HG02870 (cell line): ENCODE data around the gene NAGPA.
"Not testable (repeated sequence)": the region's sequence is repeated elsewhere in the genome, so short reads cannot be mapped to it uniquely, and the experiment has no call there.

ENCODE experiments used
- ATAC-seq: cut with Tn5 transposase; IDR thresholded peaks from one replicate; pipeline ENCODE4 v1.9.1; 2021; ENCODE audit warnings: mild to moderate bottlenecking, moderate library complexity; ENCODE audit not compliant: unreplicated experiment

NAGPA gene, protein sequence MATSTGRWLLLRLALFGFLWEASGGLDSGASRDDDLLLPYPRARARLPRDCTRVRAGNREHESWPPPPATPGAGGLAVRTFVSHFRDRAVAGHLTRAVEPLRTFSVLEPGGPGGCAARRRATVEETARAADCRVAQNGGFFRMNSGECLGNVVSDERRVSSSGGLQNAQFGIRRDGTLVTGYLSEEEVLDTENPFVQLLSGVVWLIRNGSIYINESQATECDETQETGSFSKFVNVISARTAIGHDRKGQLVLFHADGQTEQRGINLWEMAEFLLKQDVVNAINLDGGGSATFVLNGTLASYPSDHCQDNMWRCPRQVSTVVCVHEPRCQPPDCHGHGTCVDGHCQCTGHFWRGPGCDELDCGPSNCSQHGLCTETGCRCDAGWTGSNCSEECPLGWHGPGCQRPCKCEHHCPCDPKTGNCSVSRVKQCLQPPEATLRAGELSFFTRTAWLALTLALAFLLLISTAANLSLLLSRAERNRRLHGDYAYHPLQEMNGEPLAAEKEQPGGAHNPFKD

DNA sequence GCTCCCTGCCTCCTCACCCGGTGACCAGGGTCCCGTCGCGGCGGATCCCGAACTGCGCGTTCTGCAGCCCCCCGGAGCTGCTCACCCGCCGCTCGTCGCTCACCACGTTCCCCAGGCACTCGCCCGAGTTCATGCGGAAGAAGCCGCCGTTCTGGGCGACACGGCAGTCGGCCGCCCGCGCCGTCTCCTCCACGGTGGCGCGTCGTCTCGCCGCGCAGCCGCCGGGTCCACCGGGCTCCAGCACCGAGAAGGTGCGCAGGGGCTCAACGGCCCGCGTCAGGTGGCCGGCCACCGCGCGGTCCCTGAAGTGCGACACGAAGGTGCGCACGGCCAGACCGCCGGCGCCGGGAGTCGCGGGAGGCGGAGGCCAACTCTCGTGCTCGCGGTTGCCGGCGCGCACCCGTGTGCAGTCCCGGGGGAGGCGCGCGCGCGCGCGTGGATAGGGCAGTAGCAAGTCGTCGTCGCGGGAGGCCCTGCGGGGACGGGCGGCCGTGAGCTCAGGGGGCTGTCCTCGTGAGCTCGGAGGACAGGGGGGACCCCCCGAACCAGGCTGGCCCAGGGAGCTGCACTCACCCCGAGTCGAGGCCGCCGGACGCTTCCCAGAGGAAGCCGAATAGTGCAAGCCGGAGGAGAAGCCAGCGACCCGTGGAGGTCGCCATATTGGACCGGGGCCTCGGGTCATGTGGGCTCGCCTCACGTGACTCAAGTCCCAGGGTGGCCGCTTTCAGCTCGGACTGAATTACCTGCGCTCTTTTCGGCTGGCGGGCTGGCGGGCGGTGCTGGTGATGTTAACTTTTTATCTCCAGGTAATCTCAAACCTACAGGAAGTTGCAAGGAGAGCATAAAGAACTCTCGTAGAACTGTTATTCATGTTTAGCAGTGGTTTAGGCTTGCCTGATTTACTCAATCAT, at the start of gene NAGPA:
TSS of gene NAGPA (minus strand) at position 680 of the 911 bp plus-strand sequence. CDS start at position 659, 21 bp downstream.
- ATAC-seq: peak; percentile 84

DNA sequence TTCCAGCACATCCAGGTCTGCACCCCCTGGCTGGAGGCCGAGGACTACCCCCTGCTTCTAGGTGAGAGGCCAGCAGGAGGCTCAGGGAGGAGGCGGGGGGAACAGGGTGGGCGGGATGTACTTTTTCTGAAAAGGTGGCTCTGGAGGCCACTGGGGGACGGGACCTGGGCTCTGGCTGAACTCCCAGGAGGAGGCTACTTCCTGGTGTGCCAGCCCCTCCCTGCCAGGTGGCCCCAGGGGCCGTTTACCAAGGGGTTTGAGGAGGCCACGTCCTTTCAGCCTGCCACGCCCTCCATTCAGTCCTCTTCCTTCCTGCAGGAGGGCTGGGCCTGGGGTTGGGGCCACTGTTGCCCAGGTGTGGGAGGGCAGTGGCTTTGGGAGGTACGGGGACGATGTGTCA, 47.3 kb upstream of the NAGPA start:
- not testable (repeated sequence) for ATAC-seq

DNA sequence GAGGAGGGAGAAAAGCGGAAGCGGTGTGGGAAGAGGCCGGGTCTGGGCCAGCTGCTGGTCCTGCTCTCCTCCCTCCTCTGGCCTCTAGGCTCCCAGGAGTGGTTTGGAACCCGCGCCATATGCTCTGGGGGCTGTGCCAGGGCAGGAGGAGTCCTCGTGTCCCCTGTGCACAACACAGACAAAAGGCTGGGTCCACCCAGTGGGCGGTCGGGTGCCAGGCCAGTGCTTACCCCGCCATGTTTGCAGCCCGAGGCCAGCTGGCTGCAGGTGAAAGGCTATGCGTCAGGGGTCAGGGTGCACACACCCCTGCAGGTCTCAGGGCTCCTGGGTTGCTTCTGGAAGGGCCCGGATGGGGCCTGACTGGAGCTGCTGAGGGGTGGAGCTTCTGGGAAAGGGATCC, 46.7 kb upstream of the NAGPA start:
- not testable (repeated sequence) for ATAC-seq

DNA sequence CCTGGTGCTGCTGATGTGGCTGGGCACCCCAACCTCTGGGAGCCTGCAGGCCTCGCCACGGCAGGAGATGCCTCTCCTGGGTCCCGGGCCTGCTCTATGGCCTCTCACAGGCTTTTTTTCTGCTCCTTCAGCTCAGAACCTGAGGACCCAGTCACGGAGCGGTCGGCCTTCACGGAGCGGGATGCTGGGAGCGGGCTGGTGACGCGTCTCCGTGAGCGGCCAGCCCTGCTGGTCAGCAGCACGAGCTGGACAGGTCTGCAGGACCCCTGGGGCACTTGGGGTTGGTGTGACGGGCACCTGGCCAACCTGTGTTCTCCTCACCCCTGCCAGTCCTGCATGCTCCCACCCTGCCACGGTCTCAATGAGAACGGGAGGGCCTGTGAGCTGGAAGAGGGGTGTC, 44.9 kb upstream of the NAGPA start:
- ATAC-seq: no peak

DNA sequence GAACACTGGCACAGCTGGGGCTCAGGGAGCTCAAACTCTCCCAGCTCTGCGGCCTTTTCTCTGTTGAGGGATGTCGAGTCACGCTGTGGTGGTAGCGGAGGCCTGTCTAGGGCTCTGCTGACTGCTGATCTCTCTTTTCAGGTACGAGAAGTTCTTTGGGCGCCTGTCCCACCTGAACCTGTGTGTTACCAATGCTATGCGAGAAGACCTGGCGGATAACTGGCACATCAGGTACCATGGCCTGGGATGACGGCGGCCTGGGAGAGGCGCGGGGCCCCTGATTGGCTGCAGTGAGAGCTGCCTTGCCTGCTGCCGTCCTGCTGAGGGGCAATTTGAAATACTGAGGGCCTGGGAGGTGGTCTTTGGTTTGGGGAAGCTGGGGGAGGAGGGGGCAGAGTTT, 43.6 kb upstream of the NAGPA start:
- ATAC-seq: no peak

DNA sequence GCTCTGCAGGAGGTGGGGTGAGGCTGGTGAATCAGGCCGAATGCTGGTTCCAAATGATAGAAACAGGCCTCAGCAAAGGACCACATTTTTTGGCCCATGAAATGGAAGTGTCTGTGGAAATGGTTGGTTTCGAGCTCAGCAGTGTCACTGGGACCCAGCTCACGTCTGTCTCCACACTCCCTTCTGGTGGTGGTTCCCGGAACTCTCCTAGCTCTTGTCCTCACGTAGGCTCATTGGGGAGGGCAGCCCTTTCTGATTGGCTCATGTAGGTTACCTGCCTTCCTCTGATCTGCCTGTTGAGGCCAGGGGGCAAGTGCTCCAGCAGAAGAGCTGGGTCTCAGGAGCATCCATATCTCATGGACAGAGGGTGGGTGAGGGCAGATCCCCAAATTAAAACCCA, 41.9 kb upstream of the NAGPA start:
- ATAC-seq: no peak

DNA sequence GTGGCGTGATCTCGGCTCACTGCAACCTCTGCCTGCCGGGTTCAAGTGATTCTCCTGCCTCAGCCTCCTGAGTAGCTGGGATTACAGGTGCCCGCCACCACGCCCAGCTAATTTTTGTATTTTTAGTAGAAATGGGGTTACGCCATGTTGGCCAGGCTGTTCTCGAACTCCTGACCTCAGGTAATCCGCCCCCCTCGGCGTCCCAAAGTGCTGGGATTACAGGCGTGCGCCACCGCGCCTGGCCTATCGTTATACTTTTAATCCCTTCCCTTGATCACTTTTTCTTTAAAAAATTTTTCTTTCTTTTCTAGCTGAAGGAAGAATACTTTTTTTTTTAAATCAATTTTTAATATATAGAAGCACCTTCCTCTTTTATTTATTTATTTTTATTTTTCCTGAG, 40.0 kb upstream of the NAGPA start:
- ATAC-seq: not testable (repeated sequence)

DNA sequence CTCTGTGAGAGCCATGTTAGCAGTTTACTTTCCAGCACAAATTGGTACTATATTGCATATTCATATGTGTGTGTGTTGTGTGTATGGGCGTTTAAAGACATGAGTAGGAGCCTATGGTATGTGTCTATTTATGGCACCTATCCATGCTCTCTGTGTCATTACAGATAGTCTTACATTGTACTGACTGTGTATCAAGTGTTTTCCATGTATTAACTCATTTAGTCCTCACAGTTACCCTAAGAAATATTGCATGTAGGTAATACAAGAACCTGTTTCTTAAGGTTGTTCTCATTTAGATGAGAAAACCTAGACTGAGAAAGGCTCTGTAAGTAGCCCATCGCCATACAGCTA, 39.5 kb upstream of the NAGPA start:
- ATAC-seq: no peak

DNA sequence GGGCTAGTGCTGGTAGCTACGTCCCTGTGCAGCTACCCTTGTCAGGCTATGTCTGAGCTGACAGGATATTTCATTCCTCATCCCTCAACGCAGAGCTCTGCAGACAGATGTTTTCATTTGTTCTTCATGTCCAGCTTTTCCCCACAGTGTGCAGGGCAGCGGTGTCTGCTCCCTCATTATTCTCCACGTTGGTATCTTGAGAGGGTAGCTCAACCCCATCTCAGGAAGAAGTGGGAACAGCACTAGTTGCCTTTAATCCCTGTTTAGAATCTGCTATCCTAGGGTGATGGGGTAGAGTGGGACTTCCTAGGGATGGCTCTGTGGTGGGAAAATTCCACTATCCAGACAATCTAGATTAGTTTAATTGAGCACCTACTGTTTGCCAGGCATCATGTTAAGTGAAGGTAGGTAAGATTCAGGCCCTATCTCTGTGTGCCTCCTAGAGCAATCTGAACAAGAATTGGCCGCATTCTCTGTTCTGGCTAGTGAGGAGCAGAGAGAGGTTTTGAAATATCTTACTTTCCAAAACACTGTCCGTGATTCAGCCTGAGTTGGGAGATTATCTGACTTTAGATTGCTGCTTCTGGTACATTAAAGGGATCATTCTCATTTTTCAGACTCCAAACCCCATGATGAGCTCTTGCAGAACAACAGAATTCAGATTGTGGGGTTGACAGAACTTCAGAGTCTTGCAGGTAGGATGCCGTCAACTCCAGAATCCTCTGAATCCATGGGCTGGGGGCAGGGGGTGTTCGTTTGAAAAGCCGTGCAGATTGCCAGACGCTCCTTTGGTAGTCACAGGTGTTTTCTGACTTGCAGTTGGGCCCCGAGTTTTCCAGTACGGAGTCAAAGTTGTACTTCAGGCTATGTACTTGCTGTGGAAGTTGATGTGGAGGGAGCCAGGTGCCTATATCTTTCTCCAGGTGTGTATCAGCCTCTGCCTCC, 38.9 kb upstream of the NAGPA start:
- ATAC-seq: no peak

DNA sequence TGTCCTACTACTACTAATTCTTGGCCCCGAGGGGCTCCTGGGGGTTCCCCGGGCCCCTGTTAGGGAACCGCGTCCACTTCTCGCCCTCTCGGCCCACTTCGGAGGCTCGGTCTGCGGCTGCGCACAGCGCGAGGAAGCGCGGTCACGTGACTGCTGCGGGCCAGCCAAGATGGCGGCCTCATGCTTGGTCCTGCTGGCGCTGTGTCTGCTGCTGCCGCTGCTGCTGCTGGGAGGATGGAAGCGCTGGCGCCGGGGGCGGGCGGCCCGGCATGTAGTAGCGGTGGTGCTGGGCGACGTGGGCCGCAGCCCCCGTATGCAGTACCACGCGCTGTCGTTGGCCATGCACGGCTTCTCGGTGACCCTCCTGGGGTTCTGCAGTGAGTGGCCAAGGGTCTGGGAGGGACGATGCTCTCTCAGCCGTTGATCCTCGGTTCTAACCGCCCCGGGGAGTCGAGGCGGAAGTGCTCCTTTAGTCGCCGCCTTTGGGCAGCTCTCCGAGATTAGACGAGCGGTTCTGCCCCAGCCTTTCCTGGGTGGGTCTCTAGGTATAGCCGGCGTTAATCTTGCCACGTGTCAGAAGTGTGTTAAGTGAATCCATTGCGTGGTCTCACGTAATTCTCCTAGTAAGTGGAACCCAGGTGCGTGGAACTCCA, 38.1 kb upstream of the NAGPA start, which contains the start of gene ALG1:
TSS of gene ALG1 (plus strand) at position 163 of the 653 bp plus-strand sequence. CDS start at position 170, 7 bp downstream.
- ATAC-seq: peak; percentile 74

DNA sequence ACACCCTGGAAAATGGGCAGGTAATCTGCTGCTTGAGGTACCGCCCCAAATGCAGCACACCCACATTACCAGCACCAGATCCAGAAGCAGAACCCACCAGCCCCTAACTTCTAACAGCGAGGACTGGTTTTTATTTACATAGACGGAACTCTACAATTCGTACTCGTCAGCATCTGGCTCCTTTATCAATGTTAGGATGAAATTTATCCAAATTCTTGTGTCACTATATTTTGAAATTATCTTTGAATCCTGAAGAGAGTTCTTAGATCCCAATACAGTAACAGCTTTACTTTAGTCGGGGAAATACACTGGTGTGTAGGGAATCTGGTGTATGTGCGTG, 37.6 kb upstream of the NAGPA start:
- no peak for ATAC-seq

DNA sequence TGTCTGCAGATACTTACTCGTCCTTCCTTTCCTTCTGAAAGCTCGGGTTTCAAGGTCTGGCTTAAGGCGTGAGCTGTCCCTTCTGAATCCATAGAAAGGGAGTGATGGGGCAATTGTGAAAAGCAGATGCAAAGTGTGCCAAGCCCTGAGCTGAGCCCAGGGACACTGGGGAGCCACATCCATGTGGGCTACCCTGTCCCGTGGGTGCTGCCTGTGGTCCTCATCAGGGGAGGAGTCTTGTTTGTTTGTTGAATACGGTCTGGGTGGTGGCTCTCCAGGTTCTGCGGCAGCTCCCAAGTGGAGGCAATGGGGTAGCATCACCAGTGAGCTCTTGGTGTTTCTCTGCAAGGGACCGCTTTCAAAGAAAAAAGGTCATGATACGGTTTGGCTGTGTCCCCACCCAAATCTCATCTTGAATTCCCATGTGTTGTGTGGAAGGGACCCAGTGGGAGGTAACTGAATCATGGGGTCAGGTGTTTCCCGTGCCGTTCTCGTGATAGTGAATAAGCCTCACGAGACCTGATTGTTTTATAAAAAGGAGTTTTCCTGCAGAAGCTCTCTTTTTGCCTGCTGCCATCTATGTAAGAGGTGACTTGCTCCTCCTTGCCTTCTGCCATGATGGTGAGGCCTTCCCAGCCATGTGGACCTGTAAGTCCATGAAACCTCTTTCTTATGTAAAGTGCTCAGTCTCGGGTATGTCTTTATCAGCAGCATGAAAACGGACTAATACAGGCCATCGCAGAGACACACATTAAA, 36.9 kb upstream of the NAGPA start:
- no peak for ATAC-seq

DNA sequence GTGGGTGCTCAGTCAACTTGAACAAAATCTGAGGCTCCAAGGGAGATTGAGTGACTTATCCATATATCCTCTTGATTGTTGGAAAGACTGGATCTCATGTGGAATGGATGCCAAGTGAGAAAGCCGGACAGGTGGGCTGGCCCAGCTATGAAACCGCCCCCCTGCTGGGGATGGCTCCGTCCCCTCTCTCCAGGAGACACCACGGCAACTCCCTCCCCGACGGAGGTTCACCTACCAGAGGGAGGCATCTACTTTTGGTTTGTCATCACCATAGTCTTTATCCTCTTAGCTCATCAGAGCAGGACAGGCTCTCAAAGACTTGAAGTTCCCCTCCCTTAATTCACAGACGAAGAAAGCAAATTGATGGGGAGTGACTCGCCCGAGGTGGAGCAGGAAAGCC, 36.1 kb upstream of the NAGPA start:
- ATAC-seq: no peak

DNA sequence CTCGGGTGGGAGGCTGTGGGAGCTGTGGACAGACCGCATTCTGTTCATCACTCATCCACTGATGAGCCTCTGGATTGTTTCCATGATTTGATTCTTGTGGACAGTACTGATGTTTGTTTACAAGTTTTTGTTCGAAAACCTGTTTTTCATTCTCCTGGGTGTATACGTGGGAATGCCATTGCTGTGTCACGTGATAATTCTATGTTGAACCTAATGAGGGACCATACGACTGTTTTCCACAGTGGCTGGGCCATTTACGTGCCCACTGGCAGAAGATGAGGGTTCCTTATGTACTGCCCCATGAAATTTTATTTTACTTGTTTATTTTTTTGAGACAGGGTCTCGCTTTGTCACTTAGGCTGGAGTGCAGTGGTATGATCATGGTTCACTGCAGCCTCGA, 35.3 kb upstream of the NAGPA start:
- no peak for ATAC-seq

DNA sequence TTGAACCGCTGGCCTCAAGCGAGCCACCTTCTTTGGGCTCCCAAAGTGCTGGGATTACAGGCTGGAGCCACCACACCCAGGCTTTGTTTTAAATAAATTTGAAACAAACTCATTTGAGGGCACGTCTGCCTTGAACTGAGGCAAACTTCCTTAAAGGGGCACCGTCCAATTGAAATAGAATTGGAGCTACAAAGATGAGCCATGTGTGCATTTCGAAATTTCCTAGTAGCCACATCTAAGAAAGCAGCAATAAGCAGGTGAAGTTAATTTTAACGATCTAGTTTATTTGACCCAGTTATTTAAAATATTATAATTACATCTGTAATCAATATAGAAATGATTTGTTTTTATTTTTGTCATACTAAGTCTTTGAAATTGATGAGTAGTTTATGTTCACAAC, 32.8 kb upstream of the NAGPA start:
- no peak for ATAC-seq

DNA sequence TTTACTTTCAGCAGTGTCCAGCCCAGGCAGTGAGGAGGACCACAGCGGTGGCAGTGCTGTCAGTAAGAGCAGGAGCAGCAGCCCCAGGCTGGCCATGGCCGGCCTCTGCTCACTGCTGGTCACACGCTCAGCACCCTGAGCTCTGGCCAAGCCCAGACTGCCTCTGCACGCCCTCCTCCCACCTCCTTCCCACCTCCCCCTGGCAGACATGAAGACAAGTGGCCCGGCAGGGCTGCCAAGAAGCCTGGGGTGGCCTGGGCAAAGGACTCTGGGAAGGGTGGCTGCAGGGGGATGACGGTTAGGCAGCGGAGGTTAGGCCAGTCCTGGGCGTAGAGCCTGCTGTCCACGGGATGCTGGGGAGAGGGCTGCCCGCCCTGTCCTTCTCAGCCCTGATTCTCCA, 32.1 kb upstream of the NAGPA start, which contains the start of gene C16orf89:
TSS of gene C16orf89 (minus strand) at position 144 of the 400 bp plus-strand sequence. CDS start at position 96, 48 bp downstream.
- no peak for ATAC-seq

DNA sequence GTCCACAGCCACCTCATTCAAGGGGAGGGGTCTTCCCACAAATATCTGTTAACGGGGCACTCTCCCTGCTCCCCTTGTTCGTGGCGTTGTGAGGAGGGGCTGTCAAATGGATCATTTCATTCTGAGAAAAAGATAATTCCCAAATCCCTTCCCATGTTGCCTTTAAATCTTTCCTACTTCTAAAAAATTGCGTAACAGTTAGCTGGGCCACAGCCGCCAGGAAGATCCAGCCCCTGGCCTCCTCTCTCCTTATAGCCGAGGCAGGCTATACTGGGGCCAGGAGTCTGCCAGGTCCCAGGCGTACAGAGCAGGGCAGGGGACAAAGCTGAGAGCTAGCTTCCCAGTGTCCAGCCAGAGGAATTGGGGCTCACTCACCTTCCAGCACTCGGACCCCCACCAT, 31.6 kb upstream of the NAGPA start:
- no peak for ATAC-seq

DNA sequence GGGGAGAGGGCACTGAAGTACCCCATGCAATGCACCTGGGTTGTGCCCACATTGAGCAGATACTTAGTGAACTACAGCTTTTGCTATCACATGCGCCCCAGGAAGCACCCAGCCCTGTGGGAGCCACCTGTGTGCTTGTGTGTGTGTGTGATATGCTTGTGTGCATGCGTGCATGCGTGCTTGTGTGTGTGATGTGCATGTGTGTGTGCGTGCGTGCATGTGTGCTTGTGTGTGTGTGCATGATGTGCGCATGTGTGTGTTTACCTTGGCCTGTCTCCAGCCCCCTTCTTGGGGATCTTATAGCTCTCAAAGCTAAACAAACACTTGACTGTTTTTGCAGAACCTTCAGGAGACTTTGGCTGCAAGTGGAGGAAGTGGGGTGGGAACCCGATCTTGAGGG, 31.2 kb upstream of the NAGPA start:
- ATAC-seq: no peak
